ENCODE data around the gene ETHE1. TPM values are rescaled to one million over a fixed set of nuclear protein-coding genes. Genes with fewer than 3 reads are reported as not detected.

ETHE1 gene
- total and polyA plus RNA-seq, 2 donors (not counting 1 experiment from before 2014, with no cell fraction given), result 16.0 to 39.4 TPM

DNA sequence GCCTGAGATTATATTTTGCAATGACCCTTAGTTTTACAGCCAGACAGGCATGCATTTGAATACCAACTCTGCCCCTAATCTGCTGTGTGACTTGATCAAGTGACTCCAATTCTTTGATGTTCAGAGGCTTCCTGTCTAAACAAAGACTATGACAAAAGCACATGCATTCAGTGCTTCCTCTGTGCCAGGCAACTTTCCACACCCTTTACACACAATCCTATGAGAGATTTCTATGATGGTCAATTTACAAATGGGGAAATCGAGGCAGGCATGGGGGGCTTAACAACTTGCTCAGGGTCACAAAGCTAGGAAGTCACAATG is 57.9 kb downstream of the ETHE1 start:
- ChIA-PET POLR2A (no interaction called here), CTCF (no interaction called here)
- DNase-seq (no peak), ATAC-seq (ENCODE audit: low read depth) (no peak)
- Histone ChIP-seq H3K4me1 (ENCODE audit: control insufficient read depth in 2 of 2, insufficient read depth in 2 of 2, low read length in 2 of 2) (peaks cover 6% of the 10 kb centered on the region in 2 donors), H2AFZ (ENCODE audit: insufficient read depth, low read depth, low read length, poor library complexity, severe bottlenecking) (no peak overlapping the region), H3K79me2 (ENCODE audit: control insufficient read depth, insufficient read depth, low read length) (no peaks in the 10 kb centered on the region), H3K36me3 (replicated peaks in 1 of 2; ENCODE audit: control extremely low read depth in 1 of 2, control insufficient read depth in 1 of 2, extremely low read depth in 1 of 2, insufficient read depth in 2 of 2, low read length in 1 of 2) (no peaks in the 10 kb centered on the region), H3K9me3 (ENCODE audit: control extremely low read depth in 1 of 3, control insufficient read depth in 2 of 3, insufficient read depth in 1 of 3, low read length in 2 of 3) (peaks cover 0 to 11% (median 0%) of the 10 kb centered on the region in 3 donors), H3K4me3 (ENCODE audit: control extremely low read depth in 1 of 5, extremely low read depth in 1 of 5, insufficient read depth in 1 of 5, low read depth in 2 of 5, low read length in 4 of 5) (no peak overlapping the region), H3K9ac (ENCODE audit: low read length) (no peak overlapping the region), H3K4me2 (replicated peaks; ENCODE audit: low read depth, low read length, poor library complexity, severe bottlenecking) (no peak overlapping the region), H3K27me3 (replicated peaks in 1 of 4; ENCODE audit: control extremely low read depth in 1 of 4, control insufficient read depth in 3 of 4, insufficient read depth in 4 of 4, low read length in 3 of 4) (peaks cover 0 to 12% (median 5%) of the 10 kb centered on the region in 4 experiments), H3K27ac (ENCODE audit: low read length in 2 of 2) (no peak overlapping the region), H4K20me1 (ENCODE audit: control insufficient read depth, insufficient read depth, low read length, poor library complexity, severe bottlenecking) (no peaks in the 10 kb centered on the region)
- H3K4me3 Mint-ChIP-seq, result no peak overlapping the region
- peaks cover 3% of the 10 kb centered on the region for H3K4me1 Mint-ChIP-seq
- H3K9me3 Mint-ChIP-seq (ENCODE audit: insufficient read depth), result no peaks in the 10 kb centered on the region
- H3K27ac Mint-ChIP-seq, result no peak overlapping the region
- intact Hi-C loops (cut with micrococcal nuclease), result no loop called here
- WGBS (ENCODE audit: insufficient coverage), result no CpG with 5 or more reads among the region's 1 CpG
- no peak for TF ChIP-seq EZH2 (IDR thresholded peaks at IDR 0.05; ENCODE audit: borderline replicate concordance, insufficient read depth, low read depth, low read length, poor library complexity, severe bottlenecking)
- TF ChIP-seq, protein P1, sequence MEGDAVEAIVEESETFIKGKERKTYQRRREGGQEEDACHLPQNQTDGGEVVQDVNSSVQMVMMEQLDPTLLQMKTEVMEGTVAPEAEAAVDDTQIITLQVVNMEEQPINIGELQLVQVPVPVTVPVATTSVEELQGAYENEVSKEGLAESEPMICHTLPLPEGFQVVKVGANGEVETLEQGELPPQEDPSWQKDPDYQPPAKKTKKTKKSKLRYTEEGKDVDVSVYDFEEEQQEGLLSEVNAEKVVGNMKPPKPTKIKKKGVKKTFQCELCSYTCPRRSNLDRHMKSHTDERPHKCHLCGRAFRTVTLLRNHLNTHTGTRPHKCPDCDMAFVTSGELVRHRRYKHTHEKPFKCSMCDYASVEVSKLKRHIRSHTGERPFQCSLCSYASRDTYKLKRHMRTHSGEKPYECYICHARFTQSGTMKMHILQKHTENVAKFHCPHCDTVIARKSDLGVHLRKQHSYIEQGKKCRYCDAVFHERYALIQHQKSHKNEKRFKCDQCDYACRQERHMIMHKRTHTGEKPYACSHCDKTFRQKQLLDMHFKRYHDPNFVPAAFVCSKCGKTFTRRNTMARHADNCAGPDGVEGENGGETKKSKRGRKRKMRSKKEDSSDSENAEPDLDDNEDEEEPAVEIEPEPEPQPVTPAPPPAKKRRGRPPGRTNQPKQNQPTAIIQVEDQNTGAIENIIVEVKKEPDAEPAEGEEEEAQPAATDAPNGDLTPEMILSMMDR (IDR thresholded peaks at IDR 0.05), result no peak
- H3K27me3 Mint-ChIP-seq, result peaks cover 4% of the 10 kb centered on the region

DNA sequence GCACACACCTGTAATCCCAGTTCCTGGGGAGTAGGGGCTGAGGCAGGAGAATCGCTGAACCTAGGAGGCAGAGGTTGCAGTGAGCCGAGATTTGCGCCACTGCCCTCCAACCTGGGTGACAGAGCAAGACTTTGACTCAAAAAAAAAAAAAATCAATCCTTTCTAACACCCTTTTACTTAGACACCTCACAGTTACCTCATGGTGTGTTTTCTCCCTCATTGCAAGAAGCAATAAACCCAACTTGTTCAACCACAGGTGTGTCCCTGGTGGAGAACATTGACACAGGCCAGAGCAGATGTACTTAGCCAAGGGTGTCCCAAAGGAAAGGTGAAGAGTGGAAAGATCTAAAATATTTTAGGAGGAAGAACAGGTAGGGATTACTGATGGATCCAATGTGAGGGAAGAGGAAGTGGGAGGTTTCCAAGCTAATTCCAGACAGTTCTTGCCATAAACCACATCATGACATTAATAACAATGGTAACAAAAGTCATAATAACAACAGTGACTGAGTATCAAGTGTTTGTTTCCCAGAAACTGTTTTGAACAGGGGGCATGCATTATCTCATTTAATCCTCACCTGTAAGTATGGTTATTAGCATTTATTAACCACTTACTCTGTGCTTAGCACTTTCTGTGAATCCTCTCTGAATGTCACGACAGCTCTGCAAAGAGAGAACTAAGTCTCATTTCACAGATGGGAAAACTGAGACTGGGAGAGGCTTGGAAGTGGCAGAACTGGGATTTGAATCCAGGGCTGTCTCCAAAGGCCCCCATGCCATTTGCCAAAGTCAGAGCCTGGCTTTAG is 58.4 kb downstream of the ETHE1 start:
- Histone ChIP-seq H3K9ac (ENCODE audit: low read length) (no peak overlapping the region), H3K4me1 (ENCODE audit: control insufficient read depth in 2 of 2, insufficient read depth in 2 of 2, low read length in 2 of 2) (peaks cover 8% of the 10 kb centered on the region in 2 donors), H3K4me3 (ENCODE audit: control extremely low read depth in 1 of 5, extremely low read depth in 1 of 5, insufficient read depth in 1 of 5, low read depth in 2 of 5, low read length in 4 of 5) (no peak overlapping the region), H3K27me3 (replicated peaks in 1 of 4; ENCODE audit: control extremely low read depth in 1 of 4, control insufficient read depth in 3 of 4, insufficient read depth in 4 of 4, low read length in 3 of 4) (peaks cover 0 to 12% (median 5%) of the 10 kb centered on the region in 4 experiments), H3K4me2 (replicated peaks; ENCODE audit: low read depth, low read length, poor library complexity, severe bottlenecking) (no peak overlapping the region), H3K79me2 (ENCODE audit: control insufficient read depth, insufficient read depth, low read length) (no peaks in the 10 kb centered on the region), H3K36me3 (replicated peaks in 1 of 2; ENCODE audit: control extremely low read depth in 1 of 2, control insufficient read depth in 1 of 2, extremely low read depth in 1 of 2, insufficient read depth in 2 of 2, low read length in 1 of 2) (no peaks in the 10 kb centered on the region), H2AFZ (ENCODE audit: insufficient read depth, low read depth, low read length, poor library complexity, severe bottlenecking) (no peak overlapping the region), H3K9me3 (ENCODE audit: control extremely low read depth in 1 of 3, control insufficient read depth in 2 of 3, insufficient read depth in 1 of 3, low read length in 2 of 3) (peaks cover 0 to 15% (median 0%) of the 10 kb centered on the region in 3 donors), H3K27ac (ENCODE audit: low read length in 2 of 2) (no peak overlapping the region), H4K20me1 (ENCODE audit: control insufficient read depth, insufficient read depth, low read length, poor library complexity, severe bottlenecking) (no peaks in the 10 kb centered on the region)
- Mint-ChIP-seq H3K4me3 (no peak overlapping the region), H3K27me3 (peaks cover 4% of the 10 kb centered on the region), H3K27ac (no peak overlapping the region), H3K4me1 (peaks cover 6% of the 10 kb centered on the region), H3K9me3 (ENCODE audit: insufficient read depth) (no peaks in the 10 kb centered on the region)
- no peak for TF ChIP-seq EZH2 (IDR thresholded peaks at IDR 0.05; ENCODE audit: borderline replicate concordance, insufficient read depth, low read depth, low read length, poor library complexity, severe bottlenecking)
- TF ChIP-seq, protein P1 (IDR thresholded peaks at IDR 0.05), result no peak
- intact Hi-C loops (cut with micrococcal nuclease), result no loop called here
- ATAC-seq (ENCODE audit: low read depth) (no peak), DNase-seq (no peak)
- ChIA-PET CTCF (no interaction called here), POLR2A (no interaction called here)
- WGBS (ENCODE audit: insufficient coverage), result 93% methylated on average over 3 of the region's 4 CpGs

Data from B cell (primary cell).